GM19452 (cell line): ENCODE data around the gene CORO7.
"Not testable (repeated sequence)": the region's sequence is repeated elsewhere in the genome, so short reads cannot be mapped to it uniquely, and the experiment has no call there.

Source experiments
- ATAC-seq: cut with Tn5 transposase; IDR thresholded peaks from one replicate; pipeline ENCODE4 v1.9.1; 2021; ENCODE audit not compliant: unreplicated experiment

The CORO7 gene

DNA sequence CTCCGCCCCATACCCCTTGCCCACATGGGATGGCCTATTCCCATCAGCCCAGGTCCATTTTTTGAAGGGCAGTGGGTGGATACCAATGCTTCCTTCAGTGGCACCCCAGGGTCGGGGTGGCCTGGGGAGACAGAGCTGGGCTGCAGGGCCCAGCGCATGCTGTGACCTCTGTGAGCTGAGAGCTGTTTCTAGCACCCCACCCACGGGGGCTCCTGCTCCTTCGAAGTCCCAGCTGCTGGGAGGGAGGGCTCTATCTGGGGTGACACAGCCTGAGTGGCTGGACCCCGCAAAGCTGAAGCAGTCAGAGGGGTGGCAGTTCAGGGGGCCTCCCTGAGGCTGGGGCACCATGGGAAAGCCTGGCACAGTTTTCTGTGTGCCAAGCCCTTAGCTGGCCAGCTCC, 76.0 kb downstream of the CORO7 start:
- no peak for ATAC-seq

DNA sequence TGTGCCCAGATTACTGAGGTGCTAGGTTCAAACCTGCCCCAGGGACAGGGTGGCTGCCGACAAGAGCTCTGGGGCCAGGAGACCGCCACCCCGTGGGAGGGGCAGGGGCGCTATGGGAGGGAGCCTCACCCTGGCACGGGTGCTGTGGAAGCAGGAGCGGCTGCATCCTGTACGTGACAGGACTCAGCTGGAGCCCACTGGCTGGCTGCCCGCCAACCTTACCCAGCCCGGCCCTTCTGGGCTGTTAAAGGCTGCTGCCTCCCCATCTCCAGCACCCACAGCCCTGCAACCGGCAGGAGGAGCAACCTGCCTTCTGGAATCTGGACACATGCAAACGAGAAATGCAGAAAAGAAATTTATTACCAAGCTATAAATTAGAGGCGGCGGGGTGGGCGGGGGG, 76.5 kb downstream of the CORO7 start:
- ATAC-seq = no peak

DNA sequence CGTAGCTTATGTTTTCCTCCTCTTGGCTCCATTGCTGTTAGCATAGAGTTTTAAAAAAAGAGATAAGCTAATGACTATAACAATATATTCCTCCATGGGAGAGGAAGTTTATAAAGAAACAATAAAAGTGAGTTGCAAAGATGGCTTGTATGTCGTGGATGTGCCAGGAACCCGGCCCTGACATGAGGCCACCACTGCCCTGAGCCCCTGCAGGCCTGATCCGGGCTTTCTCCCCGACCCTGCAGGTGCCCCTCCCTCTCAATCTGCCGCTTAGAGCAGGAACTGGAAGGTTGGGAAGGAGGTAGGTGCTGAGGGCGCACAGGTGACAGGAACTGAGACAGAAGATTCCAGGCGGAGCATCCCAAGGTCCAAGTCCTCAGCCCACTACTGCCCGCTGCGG, 76.9 kb downstream of the CORO7 start:
- ATAC-seq = no peak

GRCh38 chr16:4338712-4339299, 77.6 kb downstream of the CORO7 start:
- ATAC-seq = no peak

GRCh38 chr16:4338125-4338582, 78.2 kb downstream of the CORO7 start:
- no peak for ATAC-seq

- ATAC-seq = no peak
Observed at GRCh38 chr16:4337540-4338088, 78.8 kb downstream of the CORO7 start.

- ATAC-seq = no peak
Observed at GRCh38 chr16:4336701-4337539, 79.5 kb downstream of the CORO7 start.

DNA sequence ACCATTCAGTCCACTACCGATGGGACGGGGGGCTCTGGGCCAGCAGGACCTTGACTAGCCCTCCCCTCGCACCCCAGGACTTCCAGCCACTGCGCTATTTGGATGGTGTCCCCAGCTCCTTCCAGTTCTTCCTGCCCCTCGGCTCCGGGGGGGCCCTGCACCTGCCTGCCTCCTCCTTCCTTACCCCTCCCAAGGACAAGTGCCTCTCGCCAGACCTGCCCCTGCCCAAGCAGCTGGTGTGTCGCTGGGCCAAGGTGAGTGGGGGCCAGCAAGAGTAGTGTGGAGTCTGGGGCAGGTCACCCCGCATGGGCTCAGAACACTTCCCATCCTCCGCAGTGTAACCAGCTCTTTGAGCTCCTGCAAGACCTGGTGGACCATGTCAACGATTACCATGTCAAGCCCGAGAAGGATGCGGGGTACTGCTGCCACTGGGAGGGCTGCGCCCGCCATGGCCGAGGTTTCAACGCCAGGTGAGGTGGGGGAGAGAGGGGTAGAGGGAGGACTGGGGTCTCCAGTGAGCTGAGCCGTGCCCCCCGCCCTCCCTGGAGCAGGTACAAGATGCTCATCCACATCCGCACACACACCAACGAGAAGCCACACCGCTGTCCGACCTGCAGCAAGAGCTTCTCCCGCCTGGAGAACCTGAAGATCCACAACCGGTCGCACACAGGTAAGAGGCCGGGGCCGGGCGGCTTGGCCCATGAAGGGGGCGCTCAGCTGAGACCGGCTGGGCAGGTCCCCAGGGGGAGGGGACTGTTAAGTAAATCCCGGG, 81.5 kb downstream of the CORO7 start:
- ATAC-seq = no peak

DNA sequence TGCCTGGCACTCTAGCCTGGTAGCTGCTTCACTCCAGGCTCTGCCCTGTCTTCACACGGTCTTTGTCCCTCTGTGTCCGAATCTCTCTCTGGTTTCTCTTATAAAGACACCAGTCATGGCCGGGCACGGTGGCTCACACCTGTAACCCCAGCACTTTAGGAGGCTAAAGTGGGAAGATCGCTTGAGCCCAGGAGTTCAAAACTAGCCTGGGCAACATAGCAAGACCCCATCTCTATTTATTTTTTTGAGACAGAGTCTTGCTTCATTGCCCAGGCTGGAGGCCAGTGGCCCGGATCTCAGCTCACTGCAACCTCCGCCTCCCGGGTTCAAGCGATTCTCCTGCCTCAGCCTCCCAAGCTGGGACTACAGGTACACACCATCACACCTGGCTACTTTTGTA, 82.7 kb downstream of the CORO7 start:
- not testable (repeated sequence) for ATAC-seq

GRCh38 chr16:4333308-4333638, 83.1 kb downstream of the CORO7 start:
- ATAC-seq = no peak

DNA sequence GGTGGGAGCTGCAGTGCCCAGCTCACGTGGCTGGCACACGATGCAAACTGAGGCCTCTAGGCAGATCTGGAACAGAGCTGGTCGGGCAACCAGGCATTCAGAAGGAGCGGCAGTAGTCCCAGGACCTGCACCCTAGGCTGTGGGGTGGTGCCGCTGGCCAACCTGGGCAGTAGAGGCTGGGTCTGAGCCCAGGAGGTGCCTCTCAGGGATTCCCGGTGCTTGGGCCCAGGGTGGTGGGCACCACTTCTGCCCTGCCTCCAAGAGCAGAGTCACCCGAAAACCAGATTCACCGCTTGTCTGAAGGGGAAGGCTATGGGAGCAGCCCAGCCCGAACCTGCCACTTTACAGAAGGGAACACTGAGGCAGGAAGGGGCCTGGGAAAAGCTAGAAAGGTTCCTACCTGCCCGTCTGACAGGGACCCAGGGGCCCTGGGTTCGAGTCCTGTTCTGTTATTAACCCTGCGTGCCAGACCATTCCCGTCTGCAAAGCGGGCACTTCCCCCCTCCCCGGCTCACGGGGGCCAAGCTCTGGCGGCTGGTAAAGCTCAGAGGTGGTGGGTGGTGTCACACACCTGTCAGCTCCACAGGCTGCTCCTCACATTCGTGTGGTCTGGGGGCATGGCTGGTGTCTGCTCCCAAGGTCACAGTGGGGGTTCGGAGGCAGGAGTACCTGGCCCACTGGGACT, 83.6 kb downstream of the CORO7 start:
- no peak for ATAC-seq

DNA sequence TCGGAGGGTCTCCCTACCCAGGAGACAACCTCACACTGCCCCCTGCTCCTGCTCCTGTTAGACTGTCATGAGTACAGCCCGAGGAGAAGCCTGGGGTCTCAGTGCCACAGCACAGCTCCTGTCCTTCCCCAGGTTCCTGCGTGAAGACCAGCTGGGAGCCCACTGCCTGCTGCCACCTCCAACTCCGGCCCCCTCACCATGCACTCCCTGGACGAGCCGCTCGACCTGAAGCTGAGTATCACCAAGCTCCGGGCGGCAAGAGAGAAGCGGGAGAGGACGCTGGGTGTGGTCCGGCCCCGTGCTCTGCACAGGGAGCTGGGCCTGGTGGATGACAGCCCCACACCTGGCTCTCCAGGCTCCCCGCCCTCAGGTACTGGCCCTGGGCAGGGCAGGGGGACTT, 84.3 kb downstream of the CORO7 start:
- no peak for ATAC-seq

- ATAC-seq = peak; percentile 58
Observed at GRCh38 chr16:4330277-4330874, 86.0 kb downstream of the CORO7 start.

DNA sequence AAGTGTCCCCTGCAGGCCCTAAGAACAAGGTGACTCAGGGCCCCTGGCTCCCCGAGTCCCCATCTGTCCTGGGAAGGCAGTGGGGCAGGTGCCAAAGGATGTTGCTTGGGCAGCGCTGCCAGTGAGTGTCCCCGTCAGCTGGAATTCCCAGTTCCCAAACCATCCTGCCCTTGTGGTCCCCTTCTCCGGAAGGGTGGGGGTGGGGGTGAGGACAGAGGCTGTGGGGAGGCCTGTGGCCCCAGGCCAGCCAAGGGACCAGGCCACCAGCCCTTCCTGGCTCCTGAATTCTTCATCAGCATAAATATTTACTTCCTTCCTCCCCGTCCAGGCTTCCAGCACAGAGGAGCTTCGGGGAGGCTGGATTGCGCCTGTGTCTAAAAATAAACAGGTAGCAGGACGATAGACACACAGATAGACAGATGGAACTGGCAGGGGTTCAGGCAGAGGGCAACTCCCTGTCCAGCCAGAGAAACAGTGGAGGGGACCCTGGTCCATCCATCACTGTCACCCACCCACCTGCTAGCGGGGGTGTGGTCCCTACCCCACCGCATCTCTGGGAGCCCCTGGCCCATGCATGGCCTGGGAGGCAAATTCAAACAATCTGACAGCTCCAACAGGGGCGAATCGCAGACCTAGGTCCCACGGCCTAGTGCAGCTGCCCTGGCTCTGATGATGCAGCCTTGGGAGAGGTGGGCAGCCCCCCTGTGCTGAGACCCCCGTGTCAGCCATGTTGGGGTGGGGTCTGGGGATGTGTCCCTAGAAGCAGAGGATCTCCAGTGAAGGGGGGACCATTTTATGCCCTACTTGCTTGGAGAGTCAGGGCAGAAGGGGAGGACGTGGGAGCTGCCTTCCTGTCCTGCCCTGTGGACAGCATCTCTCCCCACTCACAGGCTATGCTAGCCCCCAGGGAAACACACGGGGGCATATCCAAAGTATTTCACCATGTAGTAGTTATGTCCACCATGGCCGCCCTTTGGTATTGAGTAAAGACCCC, 87.3 kb downstream of the CORO7 start:
- no peak for ATAC-seq

- no peak for ATAC-seq
Observed at GRCh38 chr16:4328046-4328781, 88.2 kb downstream of the CORO7 start.

- no peak for ATAC-seq
Observed at GRCh38 chr16:4327386-4328045, 88.9 kb downstream of the CORO7 start.

DNA sequence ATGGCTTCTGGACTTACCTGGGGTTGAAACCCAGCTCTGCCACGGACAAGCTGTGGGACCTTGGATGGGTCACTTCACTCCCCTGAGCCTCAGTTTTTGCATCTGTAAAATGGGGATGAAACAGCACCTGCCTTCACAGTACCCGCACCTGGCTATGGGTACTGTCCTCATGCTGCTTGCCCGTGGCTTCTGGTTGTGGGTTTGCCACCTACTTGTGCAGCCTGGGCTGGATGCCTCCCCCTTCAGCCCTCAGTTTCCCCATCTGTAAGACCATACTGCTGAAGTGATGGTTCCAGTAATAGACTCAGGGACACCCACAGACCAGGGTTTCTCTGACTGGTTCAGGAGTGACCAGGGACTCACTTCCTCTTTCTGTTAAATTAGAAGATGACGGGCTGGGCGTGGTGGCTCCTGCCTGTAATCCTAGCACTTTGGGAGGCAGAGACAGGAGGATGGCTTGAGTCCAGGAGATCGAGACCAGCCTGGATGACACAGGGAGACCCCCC, 91.1 kb downstream of the CORO7 start:
- no peak for ATAC-seq
